ENCODE results near the gene PALM. TPM values are rescaled to one million over a fixed set of nuclear protein-coding genes. Genes with fewer than 3 reads are reported as not detected.
"Not testable (repeated sequence)": the region's sequence is repeated elsewhere in the genome, so short reads cannot be mapped to it uniquely, and the experiment has no call there.

Gene PALM, protein sequence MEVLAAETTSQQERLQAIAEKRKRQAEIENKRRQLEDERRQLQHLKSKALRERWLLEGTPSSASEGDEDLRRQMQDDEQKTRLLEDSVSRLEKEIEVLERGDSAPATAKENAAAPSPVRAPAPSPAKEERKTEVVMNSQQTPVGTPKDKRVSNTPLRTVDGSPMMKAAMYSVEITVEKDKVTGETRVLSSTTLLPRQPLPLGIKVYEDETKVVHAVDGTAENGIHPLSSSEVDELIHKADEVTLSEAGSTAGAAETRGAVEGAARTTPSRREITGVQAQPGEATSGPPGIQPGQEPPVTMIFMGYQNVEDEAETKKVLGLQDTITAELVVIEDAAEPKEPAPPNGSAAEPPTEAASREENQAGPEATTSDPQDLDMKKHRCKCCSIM
- 100 to 1,000 TPM in 2 of 3 donors, 10 to 100 TPM in 1; 69.0 to 111 (median 105) TPM for polyA plus RNA-seq (ENCODE audit: insufficient read length in 3 of 3)
- long read RNA-seq, donor 1, transcript PALM-201 (8 exons, 2,755 nt), result major isoform, 10 of 15 reads
- long read RNA-seq, donor 1, partial matches to known transcripts, result 0 of 15 reads
- long read RNA-seq, donor 1, other reads (novel, unspliced or antisense), result 0 of 15 reads
- long read RNA-seq, donor 2, partial matches to known transcripts, result 49 of 59 reads
- long read RNA-seq, donor 2, other reads (novel, unspliced or antisense), result 0 of 59 reads
- long read RNA-seq, donor 3, transcript PALM-201 (8 exons, 2,755 nt), result major isoform, 9 of 26 reads
- long read RNA-seq, donor 3, transcript PALM-202 (9 exons, 2,725 nt), result minor isoform, 7 of 26 reads
- long read RNA-seq, donor 3, partial matches to known transcripts, result 0 of 26 reads
- long read RNA-seq, donor 3, other reads (novel, unspliced or antisense), result 5 of 26 reads
- long read RNA-seq, donor 4, transcript PALM-202 (9 exons, 2,725 nt), result minor isoform, 6 of 44 reads
- long read RNA-seq, donor 4, transcript PALM-201 (8 exons, 2,755 nt), result major isoform, 7 of 44 reads
- long read RNA-seq, donor 4, partial matches to known transcripts, result 23 of 44 reads
- long read RNA-seq, donor 4, other reads (novel, unspliced or antisense), result 0 of 44 reads
- long read RNA-seq, donor 5, result 0 reads
- long read RNA-seq, donor 6, transcript PALM-208 (4 exons, 2,272 nt), result minor isoform, 5 of 25 reads
- long read RNA-seq, donor 6, transcript PALM-201 (8 exons, 2,755 nt), result major isoform, 9 of 25 reads
- long read RNA-seq, donor 6, transcript PALM-202 (9 exons, 2,725 nt), result minor isoform, 5 of 25 reads
- long read RNA-seq, donor 6, partial matches to known transcripts, result 0 of 25 reads
- long read RNA-seq, donor 6, other reads (novel, unspliced or antisense), result 0 of 25 reads
- long read RNA-seq, donor 7, transcript PALM-201 (8 exons, 2,755 nt), result major isoform, 5 of 58 reads
- long read RNA-seq, donor 7, partial matches to known transcripts, result 50 of 58 reads
- long read RNA-seq, donor 7, other reads (novel, unspliced or antisense), result 0 of 58 reads
- long read RNA-seq, donor 8, result 0 reads
- long read RNA-seq, donor 9, transcript PALM-201 (8 exons, 2,755 nt), result major isoform, 6 of 13 reads
- long read RNA-seq, donor 9, partial matches to known transcripts, result 0 of 13 reads
- long read RNA-seq, donor 9, other reads (novel, unspliced or antisense), result 0 of 13 reads
- long read RNA-seq, donor 10, transcript PALM-201 (8 exons, 2,755 nt), result major isoform, 8 of 41 reads
- long read RNA-seq, donor 10, partial matches to known transcripts, result 27 of 41 reads
- long read RNA-seq, donor 10, other reads (novel, unspliced or antisense), result 0 of 41 reads
- long read RNA-seq, donor 11, transcript PALM-201 (8 exons, 2,755 nt), result major isoform, 5 of 42 reads
- long read RNA-seq, donor 11, partial matches to known transcripts, result 26 of 42 reads
- long read RNA-seq, donor 11, other reads (novel, unspliced or antisense), result 0 of 42 reads
- long read RNA-seq, donor 12, partial matches to known transcripts, result 26 of 27 reads
- long read RNA-seq, donor 12, other reads (novel, unspliced or antisense), result 0 of 27 reads
- long read RNA-seq, donor 13, result 0 reads
- long read RNA-seq, donor 14, transcript PALM-207 (3 exons, 2,137 nt), result minor isoform, 5 of 19 reads
- long read RNA-seq, donor 14, transcript PALM-201 (8 exons, 2,755 nt), result major isoform, 8 of 19 reads
- long read RNA-seq, donor 14, partial matches to known transcripts, result 0 of 19 reads
- long read RNA-seq, donor 14, other reads (novel, unspliced or antisense), result 0 of 19 reads
- long read RNA-seq, donor 15, transcript PALM-201 (8 exons, 2,755 nt), result major isoform, 5 of 10 reads
- long read RNA-seq, donor 15, partial matches to known transcripts, result 0 of 10 reads
- long read RNA-seq, donor 15, other reads (novel, unspliced or antisense), result 0 of 10 reads
- long read RNA-seq, donor 16, transcript PALM-207 (3 exons, 2,137 nt), result minor isoform, 5 of 51 reads
- long read RNA-seq, donor 16, transcript PALM-201 (8 exons, 2,755 nt), result major isoform, 20 of 51 reads
- long read RNA-seq, donor 16, transcript PALM-208 (4 exons, 2,272 nt), result minor isoform, 5 of 51 reads
- long read RNA-seq, donor 16, transcript PALM-202 (9 exons, 2,725 nt), result minor isoform, 11 of 51 reads
- long read RNA-seq, donor 16, partial matches to known transcripts, result 0 of 51 reads
- long read RNA-seq, donor 16, other reads (novel, unspliced or antisense), result 5 of 51 reads

DNA sequence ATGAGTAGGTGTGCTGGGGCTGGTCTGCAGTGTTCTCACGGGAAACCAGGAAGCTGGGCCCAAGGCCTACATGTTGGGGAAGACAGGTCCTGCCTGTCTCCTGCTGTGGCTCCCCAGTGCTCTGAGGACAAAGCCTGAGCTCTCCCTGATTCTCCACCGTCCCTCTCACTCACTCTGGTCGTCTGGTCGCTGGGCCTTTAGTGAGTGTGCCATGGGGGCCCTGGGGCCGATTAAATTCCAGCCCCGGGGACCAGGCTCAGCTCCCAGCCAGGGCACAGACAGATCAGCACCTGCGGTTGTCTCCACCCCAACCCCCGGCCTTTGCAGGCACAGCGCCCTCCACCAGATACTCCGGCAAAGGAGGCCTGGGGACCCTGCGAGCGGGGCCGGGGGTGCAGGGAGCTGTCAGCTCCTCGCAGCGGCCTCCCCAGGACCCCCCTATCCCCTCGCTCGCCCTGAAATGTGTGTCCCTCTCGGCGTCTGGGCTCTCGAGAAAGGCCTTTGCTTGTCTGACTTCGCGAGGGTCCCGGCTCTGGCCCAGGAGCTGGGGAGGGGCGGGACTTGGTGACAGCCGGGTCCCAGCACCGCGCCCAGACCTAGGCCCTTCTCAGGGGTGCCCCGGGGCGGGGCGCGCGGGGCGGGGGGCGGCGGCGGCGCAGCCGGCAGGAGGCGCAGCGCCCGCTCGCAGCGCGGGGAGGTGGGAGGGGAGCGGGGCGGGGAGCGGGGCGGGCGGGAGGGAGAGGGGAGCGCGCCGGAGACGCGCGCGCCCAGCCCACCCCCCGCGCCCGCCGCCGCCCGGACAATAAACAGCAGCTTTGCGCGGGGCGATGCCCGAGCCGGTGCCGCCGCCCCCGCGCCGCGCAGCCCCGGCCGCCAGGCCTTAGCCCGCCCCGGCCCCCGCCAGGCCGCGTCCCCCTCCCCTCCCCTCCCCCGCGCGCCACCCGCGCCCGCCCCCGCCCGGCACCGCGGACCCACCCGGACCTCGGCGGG is at the start of gene PALM:
Gene PALM (plus strand): TSS at position 782 of the 990 bp plus-strand sequence. CDS start 212 bp downstream, outside the sequence.
- peak in 1 of 11 donors; percentile 46 for DNase-seq (ENCODE audit: extremely low read depth in 1 of 11, low read depth in 9 of 11, low spot score in 4 of 11)

DNA sequence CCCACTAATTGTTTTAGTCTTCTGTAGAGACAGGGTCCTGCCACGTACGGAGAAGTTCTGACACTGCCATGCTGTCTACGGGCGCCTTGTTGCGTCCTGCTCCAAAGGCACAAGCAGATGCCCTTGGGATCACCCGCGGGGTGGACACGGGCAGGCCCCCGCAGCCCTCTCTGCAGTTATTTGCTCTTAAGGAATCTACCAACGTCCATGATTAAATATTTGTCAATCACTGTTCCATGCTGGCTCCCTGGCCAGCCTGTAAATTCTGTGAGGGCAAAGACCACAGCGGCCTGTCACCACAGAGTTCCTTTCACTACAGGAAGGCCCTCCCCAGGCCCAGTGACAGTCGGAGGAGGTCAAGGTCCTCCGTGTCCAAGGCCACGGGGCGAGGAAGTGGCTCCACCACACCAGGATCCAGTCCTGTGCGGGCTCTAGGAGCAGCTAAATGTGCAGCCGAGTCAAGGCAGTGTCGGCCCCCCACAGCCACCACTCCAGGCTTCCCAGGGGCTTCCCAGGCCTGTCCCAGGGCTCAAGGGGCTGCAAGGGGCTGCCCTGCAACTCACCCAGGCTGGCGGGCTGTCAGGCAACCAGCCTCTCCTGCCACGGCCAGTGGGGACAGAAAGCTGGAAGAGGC is 47.8 kb upstream of the PALM start:
- DNase-seq (ENCODE audit: extremely low read depth in 1 of 11, low read depth in 9 of 11, low spot score in 4 of 11), result no peak

DNA sequence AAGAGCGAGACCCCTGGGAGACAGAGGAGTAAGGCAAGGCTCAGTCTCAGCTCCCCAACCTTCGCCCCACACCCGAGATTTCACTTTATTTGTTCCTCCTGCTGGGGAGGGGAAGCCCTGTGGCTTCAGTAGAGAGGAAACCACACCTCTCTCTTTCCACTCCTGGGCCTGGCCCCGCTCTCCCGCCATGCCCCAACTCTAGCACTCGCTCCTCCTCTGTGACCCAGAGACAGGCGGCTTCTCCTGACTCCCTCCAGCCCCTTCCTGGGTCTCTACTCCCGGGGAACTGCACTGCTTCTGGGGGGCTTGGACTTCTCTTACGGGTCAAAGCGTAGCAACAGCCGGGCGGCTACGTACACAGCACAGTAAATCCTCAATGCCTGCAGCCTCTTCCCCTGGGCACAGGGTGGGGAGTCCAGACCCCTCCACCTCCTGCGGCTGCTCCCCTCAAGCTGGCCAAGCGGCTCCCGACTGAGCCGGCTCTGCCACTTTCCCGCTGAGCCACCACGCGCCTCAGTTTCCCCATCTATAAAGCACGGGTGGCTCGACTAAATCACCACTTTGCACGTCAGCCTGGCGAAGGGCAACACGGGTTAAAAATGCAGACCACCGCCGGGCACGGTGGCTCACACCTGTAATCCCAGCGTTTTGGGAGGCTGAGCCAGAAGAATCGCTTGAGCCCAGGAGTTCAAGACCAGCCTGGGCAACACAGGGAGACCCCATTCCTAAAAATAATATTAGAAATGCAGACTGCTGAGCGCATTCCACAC is 47.1 kb upstream of the PALM start:
- DNase-seq (ENCODE audit: extremely low read depth in 1 of 11, low read depth in 9 of 11, low spot score in 4 of 11), result no peak

- DNase-seq (ENCODE audit: extremely low read depth in 1 of 11, low read depth in 9 of 11, low spot score in 4 of 11), result no peak
Observed at GRCh38 chr19:662207-662961, 46.4 kb upstream of the PALM start.

GRCh38 chr19:662962-663681 is 45.6 kb upstream of the PALM start, which contains the start of gene RNF126:
Gene RNF126, minus strand, starts transcription at chr19:663214. Its CDS starts 93 bp downstream, at chr19:663121.
- peak in 9 of 11 donors; percentile 66 to 87 (median 83) for DNase-seq (ENCODE audit: extremely low read depth in 1 of 11, low read depth in 9 of 11, low spot score in 4 of 11)

GRCh38 chr19:663682-664117 is 45.0 kb upstream of the PALM start:
- DNase-seq (ENCODE audit: extremely low read depth in 1 of 11, low read depth in 9 of 11, low spot score in 4 of 11), result no peak

DNA sequence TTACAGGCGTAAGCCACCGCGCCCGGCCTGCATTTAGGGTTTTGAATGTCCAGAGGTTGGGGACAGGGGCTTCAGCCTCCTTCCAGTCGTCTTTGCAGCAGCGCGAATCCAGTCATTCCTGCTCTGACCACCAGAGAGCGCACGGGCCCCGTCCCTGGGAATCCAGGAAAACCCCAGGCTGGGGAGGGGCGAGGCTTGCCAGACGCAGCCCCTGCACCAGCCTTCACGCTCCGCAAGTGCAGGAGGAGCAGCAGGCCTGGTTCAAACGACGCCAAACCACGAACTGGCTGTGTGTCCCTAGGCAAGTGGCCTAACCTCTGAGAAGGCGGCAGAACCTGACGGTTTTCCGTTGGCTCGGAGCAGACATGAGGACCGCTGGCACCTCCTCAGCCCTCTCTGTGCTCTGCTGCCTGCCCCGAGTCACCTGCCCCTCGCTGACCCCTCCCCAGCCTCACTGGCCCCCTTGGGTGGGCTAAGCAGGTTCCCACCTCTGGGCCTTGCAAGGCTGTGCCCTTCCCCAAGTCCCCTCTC is 43.8 kb upstream of the PALM start:
- peak in 9 of 11 donors; percentile 63 to 84 (median 76) for DNase-seq (ENCODE audit: extremely low read depth in 1 of 11, low read depth in 9 of 11, low spot score in 4 of 11)

- DNase-seq (ENCODE audit: extremely low read depth in 1 of 11, low read depth in 9 of 11, low spot score in 4 of 11), result not testable (repeated sequence)
Observed at GRCh38 chr19:666985-667573, 41.7 kb upstream of the PALM start.

GRCh38 chr19:668675-669434 is 39.9 kb upstream of the PALM start:
- DNase-seq (ENCODE audit: extremely low read depth in 1 of 11, low read depth in 9 of 11, low spot score in 4 of 11), result not testable (repeated sequence)

GRCh38 chr19:670609-671075 is 38.1 kb upstream of the PALM start:
- DNase-seq (ENCODE audit: extremely low read depth in 1 of 11, low read depth in 9 of 11, low spot score in 4 of 11), result no peak
